Measurements from ENCODE around the gene SLC44A1.

DNA sequence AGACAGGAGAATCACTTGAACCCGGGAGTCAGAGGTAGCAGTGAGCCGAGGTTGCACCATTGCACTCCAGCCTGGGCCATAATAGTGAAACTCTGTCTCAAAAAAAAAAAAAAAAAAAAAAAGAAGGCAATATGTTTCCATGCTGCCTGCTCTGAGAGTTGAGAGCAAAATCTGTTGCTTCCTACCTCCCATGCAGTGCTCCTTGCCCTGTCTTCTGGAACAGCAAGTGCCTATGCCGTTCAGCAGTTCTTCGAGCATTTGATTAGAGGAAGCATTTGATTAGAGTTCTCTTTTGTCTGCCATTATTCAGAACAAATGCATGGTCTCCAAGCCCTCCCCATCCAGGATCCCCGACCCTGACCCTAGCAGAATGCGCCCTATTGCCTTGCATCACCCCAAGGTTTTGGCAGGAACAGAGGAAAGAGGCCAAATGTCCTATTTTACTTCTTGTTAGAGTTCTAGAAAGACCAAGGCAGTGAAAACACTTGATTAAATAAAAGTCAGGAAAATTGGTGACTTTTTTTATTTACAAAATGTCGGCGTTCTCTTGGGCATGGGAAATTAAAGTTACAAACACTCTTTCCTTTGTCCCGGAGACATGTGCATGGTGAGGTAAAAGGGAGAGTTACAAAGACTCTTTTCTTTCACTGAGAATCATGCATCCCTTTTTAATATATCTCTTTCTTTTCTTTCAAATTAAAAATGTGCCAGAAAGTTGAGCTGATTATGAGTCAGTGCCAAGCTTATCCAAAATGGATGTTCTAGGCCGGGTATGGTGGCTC lies 175.6 kb downstream of the SLC44A1 start:
- no peak for TF ChIP-seq POLR2A (IDR thresholded peaks at IDR 0.05)
- no peak for TF ChIP-seq CTCF (IDR thresholded peaks at IDR 0.05)
- TF ChIP-seq EP300 (IDR thresholded peaks at IDR 0.05) = no peak

Measured in upper lobe of left lung (tissue), 4 donors.